NT2/D1 (cell line): ENCODE results near the gene KLHL7.

ENCODE experiments used
- SUZ12 ChIP-seq: IDR thresholded peaks from 2 replicates; pipeline ENCODE4 v1.6.1; 2011; ENCODE audit not compliant: insufficient read length, insufficient read depth; ENCODE audit errors: extremely low read depth
- YY1 ChIP-seq: IDR thresholded peaks from 2 replicates; pipeline ENCODE4 v1.6.1; 2011; ENCODE audit not compliant: insufficient read length, insufficient read depth
- ZNF274 ChIP-seq: IDR thresholded peaks from 2 replicates; pipeline ENCODE4 v1.6.1; 2011; ENCODE audit warnings: mild to moderate bottlenecking, low read depth, low read length

DNA sequence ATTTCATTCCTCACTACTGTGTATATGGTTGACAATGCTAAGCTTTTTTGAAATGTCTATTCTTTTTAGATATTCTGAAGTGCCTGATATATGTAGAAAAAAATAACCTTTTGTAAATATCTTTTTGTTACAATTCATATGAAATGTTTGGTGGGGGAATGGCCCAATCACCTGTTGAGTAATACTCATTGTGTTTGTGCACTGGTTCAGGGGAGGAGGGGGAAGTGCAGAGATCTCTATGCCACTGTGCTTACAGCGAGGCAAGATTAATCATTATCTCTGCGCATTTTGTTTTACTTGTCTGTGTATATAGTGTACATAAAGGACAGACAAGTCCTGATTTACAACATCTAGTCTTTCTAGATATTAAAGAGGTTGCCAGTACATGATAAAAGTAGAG is 101.4 kb downstream of the KLHL7 start:
- TF ChIP-seq SUZ12: no peak
- TF ChIP-seq ZNF274: no peak
- no peak for TF ChIP-seq YY1
